Ureter (tissue), 1 donor: Measurements from ENCODE around the gene MUC4. TPM values are rescaled to one million over a fixed set of nuclear protein-coding genes. Genes with fewer than 3 reads are reported as not detected.
"Not testable (repeated sequence)": the region's sequence is repeated elsewhere in the genome, so short reads cannot be mapped to it uniquely, and the experiment has no call there.

Source experiments
- DNase-seq: peaks from one replicate; pipeline ENCODE4 v3.0.0-alpha.2; 2020; ENCODE audit warnings: low spot score
- total RNA-seq: library from RNA; stranded (reverse); gene quantifications from one replicate; pipeline ENCODE4 v1.2.4, GENCODE V29; 2023
- donor health status: DM: yes; HTN: yes; CAD: no.

MUC4 gene
- total RNA-seq, 1 donor from 2014 or later, result 0.08 TPM

DNA sequence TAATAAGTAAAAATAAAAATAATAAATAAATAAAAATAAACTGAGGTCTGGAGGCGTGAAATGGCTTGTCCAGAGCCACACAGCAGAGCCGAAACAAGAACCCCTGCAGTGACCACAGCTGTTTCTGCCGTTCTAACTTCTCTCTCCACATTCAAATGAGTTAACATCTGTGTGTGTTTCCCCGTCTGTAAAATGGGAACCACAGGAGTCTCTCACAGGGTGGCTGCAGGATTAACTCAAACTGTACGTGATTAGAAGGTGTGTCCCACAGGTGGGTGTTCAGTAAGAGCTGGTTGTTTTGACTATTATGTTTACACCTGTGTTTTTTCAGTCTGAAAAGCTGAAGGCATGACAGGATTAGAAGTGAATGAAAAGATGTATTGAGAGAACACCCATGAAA lies 27.0 kb upstream of the MUC4 start:
- DNase-seq, result no peak

DNA sequence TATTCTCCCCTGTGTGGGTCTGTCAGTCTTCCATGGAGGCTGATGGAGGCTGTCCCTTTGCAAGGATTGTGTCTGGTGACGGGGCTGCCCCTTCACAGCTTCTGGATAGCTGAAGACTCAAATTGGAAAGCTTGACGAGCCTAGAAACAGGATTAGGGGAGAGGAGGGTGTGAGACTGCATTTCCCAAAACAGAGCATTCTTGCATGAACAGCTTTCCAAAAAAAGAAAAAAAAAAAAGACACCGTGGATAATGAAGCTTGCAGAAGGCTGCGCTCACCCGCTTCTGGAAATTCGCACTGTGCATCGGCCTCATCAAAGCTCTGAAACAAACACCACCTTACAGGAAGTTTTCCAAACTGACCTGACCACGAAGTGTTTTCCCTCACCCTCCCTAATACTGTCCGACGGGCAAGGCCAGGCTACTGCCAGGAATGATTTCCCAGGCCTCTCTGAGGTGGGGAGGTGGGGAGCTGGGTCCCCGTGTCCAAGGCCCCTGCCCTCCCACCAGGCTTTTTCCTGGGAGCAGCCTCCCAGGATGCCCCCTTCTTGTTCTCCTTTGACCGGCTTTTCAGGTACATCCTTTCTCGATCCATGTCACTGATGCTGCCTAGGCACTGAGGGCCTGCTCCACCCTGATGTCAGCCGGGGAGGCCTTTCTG lies 24.9 kb upstream of the MUC4 start:
- no peak for DNase-seq

DNA sequence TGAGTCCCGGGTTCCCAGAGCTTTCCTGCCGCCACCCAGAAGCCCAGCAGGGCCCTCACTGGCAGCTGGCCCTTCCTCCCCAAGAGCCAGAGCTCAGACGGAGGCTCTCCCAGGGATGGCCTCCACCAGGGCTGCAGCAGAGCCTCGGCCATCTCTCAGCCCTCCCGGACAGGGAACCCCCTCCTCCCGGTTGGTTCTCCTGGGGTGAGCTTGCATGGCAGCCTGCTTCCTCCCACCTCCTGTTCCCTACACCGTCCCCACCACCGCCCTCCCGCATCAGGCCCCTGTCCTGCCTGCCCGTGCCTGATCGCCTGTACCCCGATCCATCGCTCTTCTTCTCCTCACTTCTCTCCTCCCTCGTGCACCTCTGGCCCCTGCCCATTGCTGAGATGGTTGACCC lies 24.1 kb upstream of the MUC4 start:
- DNase-seq, result no peak

DNA sequence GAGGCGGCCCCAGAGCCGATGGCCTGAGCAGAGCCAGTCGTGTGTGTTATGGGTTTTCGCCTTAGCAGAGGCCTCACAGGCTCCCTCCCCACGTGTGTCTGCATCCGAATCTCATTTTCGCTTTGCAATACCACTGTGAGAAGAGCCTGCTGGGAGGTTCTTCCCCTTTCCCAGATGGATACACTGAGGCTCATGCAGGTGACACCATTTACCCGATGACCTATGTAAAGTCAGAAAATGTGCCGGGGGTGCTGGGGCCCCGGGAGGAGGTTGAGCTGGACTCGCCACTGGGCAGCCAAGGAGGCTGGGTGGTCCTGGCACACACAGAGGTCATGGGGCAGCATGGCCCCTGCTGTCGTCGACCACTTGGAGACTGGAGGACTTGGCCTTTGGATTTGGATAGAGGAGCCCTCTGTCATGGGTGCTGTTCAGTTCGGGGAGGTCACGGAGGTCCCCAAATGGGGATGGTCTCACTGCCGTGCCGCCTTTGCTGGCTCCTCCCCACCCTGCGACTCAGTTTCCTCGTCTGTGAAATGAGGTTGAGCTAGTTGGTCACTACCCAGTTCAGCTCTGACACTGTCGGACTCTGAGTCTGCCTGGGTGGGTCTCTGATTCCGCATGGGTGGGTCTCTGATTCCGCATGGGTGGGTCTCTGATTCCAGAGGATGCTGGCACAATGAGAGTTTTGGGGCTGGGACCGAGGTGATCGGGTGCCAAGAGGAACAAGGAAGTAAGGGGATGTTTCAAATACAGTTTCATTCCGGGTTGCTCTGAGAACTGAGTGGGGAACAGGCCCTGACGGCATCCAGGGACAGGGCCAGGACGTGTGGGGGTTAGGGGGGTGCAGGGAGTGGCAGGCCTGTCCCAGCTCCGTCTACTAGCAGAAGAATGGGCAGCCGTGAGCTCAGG lies 23.2 kb upstream of the MUC4 start:
- no peak for DNase-seq

DNA sequence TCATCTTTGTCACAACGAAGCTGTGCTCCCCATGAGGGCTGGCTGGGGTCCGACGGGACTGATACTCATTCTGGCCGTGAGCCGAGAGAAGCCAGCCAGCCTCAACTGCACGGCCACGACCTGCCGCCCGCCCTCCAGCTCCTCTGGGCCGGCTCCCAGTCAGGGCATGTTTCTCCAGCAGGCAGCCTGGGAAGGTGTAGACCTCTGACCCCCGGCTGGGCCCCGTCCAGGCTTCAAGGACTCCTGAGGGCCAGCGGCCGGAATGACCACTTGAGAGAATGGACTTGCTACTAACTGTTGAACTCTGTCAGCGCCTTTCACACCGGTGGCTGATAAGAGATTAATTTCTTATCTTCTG lies 18.1 kb upstream of the MUC4 start:
- no peak for DNase-seq

DNA sequence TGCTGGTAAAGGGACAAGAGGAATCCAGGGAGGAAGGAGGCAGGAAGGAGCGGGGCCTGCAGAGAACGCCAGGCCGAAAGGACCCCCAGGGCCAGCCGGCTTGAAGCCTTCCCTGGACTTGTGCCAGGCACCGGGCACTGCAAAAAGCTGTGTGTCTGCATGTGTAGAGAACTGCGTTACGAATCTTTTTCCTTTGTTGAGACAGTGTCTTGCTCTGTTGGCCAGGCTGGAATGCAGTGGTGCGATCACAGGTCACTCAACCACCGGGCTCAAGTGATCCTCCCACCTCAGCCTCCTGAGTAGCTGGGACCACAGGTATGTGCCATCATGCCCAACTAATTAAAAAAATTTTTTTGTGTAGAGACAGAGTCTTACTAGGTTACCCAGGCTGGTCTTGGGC lies 17.0 kb upstream of the MUC4 start:
- DNase-seq, result no peak

DNA sequence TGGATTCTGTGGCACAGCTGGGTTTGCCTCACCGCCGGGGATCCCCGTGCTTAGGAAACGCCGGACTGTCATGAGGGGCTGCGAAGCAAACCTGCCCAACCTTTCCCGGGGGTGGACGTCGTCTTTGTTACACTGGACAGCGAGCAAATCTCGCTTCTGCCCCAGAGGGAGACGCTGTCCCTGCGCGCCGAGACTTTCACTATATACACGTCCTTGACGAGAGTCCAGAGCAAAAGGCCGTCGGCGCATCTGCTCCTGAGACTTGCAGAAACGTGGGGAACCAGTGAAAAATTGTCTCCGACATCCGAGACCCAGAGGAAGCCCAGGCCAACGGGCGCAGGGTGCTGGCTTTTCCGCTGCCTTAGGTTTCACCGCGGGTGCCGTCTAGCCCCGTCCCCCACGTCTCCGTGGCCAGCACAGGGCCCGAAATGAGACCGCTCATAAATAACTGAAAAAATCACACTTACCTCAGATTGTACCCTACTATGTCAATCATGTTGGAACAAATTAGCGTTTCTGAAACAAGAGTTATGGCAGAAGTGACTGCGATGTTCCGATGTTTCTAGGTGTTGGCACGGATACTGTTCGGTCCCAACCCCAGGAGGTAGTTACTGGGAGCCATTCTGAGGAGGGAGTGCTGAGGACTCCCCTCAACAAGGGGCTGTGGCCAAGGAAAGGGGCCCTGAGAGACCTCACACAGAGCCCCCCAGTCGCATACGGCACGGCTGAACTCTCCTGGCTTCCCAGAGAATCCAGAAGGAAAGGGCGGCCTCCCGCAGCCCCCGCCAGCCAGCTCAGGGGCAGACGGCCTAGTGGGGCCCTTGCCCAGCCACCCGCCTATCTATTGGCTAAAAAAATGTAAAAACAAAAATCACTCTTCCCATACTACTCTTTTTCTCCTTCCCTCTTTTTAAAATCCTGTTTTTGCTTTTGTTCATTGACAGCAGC lies 14.4 kb upstream of the MUC4 start:
- no peak for DNase-seq

DNA sequence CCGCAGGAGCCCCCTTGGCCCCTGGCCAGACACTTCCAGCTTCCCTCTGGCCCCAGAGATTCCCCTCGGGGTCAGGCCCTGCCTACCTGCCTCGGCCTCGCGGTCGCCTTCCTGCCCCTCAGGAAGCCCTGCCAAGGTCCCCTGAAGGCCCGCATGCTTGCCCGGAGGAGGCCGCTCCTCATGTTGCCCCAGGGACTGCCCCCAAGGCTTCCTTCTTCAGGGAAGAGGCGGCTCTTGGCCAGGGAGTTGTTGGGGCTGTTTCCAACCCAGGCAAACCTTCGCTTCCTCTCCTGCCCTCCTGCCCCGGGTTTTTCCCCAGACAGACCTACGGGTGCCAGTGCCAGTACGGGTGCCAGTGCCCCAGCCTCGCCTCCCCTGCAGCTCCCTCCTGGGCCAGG lies 13.5 kb upstream of the MUC4 start:
- no peak for DNase-seq

DNA sequence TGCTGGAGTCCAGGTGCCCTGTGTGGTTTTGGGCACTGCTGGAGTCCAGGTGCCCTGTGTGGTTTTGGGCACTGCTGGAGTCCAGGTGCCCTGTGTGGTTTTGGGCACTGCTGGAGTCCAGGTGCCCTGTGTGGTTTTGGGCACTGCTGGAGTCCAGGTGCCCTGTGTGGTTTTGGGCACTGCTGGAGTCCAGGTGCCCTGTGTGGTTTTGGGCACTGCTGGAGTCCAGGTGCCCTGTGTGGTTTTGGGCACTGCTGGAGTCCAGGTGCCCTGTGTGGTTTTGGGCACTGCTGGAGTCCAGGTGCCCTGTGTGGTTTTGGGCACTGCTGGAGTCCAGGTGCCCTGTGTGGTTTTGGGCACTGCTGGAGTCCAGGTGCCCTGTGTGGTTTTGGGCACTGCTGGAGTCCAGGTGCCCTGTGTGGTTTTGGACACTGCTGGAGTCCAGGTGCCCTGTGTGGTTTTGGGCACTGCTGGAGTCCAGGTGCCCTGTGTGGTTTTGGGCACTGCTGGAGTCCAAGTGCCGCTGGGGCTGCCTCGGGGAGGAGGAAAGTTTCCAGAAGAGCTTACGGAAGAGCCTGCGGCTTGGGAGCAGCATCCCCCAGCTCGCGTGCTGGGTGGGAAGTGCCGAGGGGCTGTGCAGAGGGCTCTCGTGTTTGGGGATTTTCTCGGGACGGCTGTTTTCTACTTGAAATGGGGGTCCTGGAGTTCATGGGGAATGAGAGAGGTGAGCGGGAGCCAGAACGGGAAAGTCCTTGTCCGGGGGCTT lies 12.9 kb upstream of the MUC4 start:
- not testable (repeated sequence) for DNase-seq

DNA sequence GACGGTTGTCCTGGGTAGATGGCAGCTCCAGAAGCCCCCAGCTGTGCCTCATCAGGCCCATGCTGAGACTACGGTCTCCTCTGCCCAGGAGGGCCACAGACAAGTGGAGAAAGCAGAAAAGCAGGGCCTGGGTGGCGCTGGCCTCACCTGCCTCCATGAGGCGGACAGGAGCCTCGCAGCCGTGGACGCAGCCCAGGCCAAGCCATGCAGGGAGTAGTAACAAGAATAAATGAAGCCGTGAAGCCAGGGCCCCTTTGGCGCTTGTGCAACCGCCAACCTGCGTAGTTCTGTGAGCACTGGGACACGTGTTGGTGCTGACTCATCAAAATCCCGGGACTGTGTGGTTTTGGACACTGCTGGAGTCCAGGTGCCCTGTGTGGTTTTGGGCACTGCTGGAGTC lies 12.3 kb upstream of the MUC4 start:
- no peak for DNase-seq

DNA sequence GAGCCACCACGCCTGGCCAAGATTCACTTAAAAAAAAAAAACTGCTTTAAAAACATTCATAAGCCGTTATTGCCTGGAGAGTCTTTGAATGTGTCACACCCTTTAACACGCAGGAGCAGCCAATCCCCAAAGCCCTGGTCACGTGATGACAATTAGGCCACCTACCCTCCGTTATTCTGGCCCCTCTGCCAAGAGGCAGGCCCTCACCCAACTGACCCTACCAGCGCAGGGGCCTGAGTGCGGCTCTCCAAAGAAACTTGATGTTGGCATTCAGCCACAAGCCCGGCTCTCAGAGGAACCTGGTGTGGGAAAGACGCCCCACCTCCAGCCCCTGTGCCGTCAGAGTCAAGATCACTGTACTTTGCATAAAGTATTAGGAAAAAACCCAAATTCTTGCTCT lies 11.6 kb upstream of the MUC4 start:
- no peak for DNase-seq

DNA sequence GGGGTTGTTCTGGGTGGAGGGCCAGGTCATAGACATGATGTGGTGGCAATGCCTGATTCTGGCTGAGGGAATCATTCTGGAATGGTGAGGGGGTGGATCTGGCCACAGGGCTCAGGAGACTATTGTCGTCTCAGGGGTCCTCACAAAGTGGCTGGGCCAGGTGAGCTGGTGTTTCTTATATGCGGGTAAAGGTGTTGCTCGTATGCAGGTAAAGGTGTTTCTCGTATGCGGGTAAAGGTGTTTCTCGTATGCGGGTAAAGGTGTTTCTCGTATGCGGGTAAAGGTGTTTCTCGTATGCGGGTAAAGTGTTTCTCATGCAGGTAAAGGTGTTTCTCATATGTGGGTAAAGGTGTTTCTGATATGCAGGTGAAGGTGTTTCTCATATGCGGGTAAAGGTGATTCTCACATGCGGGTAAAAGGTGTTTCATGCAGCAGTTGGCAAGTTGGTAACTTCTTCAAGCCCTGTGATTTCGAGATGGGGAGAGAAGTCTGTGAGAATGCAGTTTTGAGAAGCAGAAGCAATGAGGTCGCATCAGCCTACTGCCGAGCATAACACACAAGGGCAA lies 10.5 kb upstream of the MUC4 start:
- no peak for DNase-seq

DNA sequence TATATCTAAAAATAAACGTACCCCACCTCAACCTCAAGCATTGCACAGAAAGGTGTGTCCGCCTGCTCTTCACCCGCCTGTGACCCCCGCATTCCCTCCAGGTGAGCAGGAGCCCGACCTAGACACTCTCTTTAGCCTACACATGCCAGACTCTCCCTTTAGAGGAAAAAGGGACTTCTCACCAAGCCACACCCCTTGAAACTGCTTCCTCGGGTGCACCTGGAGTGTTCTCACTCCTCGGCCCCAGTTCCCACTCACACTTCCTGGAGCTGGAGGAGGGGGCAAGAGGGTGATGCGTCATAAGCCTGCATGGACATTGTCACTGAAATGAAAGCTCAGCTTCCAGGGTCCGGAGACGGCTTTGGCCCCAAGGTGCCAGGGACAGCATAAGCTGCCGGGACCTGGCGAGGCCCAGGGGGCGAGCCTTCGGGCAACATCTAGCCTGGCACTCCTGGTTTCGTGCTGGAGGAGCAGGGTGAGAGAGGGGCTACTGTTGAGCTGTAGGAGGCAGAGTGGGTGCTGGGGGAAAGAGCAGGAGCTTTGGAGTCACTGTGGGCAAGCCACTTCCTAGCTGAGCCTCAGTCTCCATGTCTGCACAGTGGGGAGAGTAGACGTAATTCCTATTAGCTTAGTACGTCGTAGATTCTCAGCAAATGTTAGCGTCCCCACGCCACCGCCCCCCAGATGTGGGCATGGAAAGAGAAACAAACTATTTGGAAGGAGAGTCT lies 9.8 kb upstream of the MUC4 start:
- DNase-seq, result no peak

DNA sequence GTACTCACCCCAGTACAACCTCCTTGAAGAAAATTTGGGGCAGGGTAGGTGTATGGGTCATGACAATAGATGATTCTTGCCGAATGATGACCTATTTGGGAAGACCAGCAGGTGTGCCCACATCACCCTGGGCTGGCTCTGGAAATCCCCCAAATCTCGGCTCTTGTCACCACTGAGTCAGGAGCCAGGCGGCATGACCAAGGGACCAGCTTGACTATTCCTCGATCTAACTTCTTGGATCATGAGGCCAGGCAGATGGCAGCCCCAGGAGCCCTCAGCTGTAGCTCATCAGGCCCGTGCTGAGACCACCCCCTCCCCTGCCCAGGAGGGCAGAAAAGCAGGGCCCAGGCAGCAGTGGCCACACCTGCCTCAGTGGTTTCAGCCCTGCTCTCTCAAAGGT lies 9.2 kb upstream of the MUC4 start:
- no peak for DNase-seq

DNA sequence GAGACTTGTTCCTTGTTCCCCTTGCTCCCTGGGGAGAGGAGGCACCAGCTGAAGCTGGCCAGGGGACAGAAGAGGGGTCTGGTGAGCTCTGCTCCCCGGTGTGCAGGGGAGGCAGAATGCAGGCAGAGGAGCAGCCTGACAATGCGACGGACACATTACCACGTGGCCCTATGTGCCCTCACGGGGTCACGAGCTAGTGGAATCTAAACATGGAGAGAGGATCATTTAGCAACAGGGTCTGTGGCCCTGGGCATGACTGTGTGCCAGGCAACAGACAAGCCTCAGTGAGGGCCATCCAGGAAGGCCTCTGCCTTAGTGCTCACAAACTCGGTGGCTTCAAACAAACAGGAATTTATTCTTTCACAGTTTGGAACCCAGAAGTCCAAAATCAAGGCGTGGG lies 8.5 kb upstream of the MUC4 start:
- DNase-seq, result no peak

DNA sequence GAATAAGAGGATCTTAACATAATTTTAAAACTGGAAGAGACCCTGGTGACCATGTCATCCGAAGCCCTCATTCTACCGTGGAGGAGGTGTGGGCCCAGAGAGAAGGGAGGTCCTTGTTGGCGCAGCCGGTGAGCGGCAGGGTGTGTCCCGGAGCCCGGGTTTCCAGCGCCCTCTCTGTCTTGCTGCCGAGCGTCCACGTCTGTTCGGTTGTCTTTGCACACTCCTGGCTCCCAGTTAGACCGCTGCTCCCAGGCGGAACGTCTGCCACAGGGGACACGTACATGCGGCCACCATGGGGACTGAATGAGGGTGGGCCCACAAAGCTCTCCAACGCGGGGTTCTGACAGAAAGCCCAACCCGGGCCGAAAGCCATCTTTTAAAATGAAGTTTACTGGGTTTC lies 6.6 kb upstream of the MUC4 start:
- DNase-seq, result no peak

DNA sequence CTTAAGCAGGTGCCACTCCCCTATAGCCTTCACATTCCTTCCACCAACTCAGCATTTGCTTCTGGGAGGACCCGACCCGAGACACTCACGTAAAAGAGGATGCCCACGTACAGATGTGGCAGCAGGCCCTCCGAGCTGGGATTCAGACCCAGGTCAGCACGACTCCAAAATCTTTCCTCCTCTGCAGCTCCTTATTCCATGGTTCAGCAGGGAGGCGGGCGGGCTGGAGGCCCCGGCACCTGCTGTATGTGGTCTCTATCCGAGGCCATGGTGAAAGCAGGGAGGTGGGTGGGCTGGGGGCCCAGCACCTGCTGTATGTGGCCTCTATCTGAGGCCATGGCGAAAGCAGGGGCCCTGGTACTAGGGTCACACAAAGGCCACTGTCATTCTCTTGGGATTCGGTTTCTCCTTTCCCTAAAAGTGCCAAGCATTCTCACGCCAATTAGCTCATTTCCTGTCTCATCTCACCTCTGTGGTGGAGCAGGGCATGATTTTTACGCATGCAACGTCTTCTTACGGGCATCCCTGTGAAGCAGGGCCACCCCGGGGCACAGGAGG lies 5.9 kb upstream of the MUC4 start:
- no peak for DNase-seq

DNA sequence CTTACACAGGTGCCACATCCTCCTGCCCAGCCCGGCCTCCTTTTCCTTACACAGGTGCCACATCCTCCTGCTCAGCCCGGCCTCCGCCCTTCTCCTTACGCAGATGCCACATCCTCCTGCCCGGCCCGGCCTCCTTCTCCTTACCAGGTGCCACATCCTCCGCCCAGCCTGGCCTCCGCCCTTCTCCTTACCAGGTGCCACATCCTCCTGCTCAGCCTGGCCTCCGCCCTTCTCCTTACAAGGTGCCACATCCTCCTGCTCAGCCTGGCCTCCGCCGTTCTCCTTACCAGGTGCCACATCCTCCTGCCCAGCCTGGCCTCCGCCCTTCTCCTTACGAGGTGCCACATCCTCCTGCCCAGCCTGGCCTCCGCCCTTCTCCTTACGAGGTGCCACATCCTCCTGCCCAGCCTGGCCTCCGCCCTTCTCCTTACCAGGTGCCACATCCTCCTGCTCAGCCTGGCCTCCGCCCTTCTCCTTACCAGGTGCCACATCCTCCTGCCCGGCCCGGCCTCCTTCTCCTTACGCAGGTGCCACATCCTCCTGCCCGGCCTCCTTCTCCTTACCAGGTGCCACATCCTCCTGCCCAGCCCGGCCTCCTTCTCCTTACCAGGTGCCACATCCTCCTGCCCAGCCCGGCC lies 4.7 kb upstream of the MUC4 start:
- DNase-seq, result not testable (repeated sequence)

DNA sequence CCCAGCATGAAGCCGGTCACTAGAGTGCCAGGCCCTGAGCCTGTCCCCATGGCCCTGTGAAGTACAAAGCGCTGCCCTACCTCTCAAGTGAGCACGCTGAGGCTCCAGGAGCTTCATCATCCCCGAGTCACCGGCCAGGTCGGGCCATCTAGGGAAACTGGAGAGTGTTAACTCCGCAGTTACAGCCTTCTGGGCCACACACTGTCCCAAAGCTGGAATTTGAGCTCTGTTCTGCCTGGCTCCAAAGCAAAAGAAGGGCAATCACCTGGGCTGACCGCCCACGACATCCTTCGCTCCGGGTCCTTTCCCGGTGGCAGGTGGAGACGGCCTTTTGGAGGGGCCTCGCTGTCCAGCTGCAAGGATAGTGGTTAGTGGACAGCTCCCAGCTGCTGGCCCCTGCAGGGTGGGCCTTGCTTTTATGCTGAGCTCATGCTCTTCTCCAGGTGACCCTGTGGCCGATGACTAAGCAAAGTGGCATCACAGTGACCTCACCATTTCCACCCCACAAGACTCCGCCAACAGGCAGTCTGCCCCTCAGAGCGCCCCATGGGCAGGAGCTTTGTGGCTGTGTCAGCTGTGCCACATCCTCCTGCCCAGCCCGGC lies 3.5 kb upstream of the MUC4 start:
- DNase-seq, result no peak
